ENCODE data around the gene ATG13.
"Not testable (repeated sequence)": the region's sequence is repeated elsewhere in the genome, so short reads cannot be mapped to it uniquely, and the experiment has no call there.

ATG13 gene

DNA sequence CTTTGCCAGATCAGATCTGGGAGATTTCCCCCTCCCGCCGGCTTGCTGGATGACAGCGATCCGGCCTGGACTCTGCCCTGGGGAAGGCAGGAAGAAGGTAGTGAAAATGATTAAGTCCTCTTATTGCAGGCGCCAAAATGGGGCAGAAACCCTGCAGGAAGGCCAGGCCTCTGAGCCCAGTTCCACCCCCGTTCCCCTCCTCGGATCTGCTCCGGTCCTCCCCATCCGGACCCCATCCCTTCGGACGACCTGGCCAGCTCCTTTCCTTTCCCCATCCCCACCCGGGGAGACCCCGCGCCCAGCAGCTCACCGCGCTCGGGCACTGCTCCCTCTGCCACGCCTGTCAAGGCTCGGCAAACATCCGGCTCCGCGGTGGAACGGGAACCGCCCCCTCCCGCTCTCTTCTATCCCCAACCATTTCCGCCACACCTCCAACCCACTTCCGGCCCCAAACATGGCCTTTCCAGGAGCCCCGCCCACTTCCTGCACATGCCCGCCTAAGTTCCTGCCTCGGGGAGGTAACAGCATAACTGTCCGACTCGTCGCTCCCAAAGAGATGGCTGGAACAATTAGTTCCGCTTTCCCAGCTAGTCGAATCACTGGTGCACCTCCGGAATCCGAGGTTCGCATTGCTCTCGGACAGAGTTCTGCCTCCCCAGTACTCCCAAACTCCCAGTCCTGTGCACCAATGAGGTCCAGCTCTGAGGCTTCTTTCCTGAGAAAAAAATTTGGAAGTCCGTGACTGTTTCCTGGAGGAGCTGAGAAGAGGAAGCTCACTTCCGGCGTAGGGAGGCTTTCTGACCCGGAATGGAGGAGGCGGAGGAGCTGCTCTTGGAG lies 83.1 kb downstream of the ATG13 start, which contains the start of the genes ARHGAP1 and ZNF408:
Gene ARHGAP1 (minus strand): TSS at position 379 of the 837 bp plus-strand sequence. CDS start 4,512 bp downstream, outside the sequence.
Gene ZNF408 (plus strand): TSS at position 791 of the 837 bp plus-strand sequence. CDS start 17 bp downstream, at position 808.
- peak; percentile 98 for DNase-seq

- DNase-seq: no peak
These were observed 83.8 kb downstream of the ATG13 start for GRCh38 chr11:46701078-46701654.

GRCh38 chr11:46705070-46705688 lies 87.8 kb downstream of the ATG13 start:
- no peak for DNase-seq

- DNase-seq: no peak
These were observed 89.5 kb downstream of the ATG13 start for GRCh38 chr11:46706886-46707285.

DNA sequence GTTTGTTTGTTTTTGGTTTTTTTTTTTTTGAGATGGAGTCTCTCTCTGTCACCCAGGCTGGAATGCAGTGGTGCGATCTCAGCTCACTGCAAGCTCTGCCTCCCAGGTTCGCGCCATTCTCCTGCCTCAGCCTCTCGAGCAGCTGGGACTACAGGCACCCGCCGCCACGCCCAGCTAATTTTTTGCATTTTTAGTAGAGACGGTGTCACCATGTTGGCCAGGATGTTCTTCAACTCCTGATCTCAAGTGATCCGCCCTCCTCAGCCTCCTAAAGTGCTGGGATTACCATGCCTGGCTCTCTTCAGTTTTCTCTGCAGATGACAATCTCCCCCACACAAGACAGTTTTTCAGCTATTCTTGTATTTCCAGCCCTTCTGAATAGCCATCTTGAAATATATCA lies 92.0 kb downstream of the ATG13 start:
- DNase-seq: not testable (repeated sequence)

DNA sequence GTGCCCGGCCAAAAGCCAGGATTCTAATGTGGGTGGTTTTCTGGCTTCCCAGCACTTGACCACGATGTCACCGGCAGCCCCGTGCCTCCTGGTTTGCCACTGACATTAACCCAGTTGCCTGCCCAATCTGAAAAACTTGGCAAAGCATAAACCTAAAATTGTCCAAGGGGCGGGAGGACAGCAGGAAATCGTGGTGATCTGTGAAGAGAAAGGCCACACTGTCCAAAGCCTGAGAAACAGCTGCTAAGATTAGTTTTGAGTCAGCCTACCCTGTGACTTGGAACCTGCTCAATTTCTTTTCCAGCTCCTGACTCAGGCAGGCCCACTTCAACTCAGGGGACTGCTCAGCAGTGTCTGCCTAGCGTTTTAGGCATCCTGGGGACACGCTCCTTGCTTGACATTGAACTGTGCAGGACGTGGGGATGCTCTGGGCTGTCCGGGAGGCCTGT lies 93.5 kb downstream of the ATG13 start:
- DNase-seq: no peak

- DNase-seq: no peak
These were observed 94.0 kb downstream of the ATG13 start for GRCh38 chr11:46711303-46711702.

GRCh38 chr11:46712874-46713576 lies 95.7 kb downstream of the ATG13 start:
- no peak for DNase-seq

- DNase-seq: not testable (repeated sequence)
These were observed 100.4 kb downstream of the ATG13 start for GRCh38 chr11:46717825-46718154.

GRCh38 chr11:46718155-46719019 lies 101.0 kb downstream of the ATG13 start:
- no peak for DNase-seq

DNA sequence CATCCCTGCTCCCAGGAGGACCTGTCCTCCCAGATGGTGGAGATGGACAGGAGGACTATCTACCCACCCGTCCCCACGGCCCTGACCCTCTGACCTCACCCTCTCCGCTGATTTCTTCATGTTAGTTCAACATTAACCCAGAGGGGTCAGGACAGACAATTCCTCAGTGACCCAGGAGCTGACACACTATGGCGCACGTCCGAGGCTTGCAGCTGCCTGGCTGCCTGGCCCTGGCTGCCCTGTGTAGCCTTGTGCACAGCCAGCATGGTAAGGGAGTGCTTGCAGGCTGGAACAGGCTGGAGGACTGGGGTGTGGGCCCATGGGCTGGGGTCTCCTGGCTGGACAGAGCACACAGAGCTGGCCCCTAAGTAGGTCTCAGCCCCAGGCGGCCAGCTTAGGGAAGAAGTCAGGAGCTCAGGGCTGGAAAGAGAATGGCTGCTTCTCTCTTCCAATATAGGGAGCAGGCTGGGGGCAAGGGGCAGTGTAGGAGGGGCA lies 101.7 kb downstream of the ATG13 start, which contains the start of gene F2:
Gene F2 (plus strand): TSS at position 166 of the 495 bp plus-strand sequence. CDS start 23 bp downstream, at position 189.
- DNase-seq: no peak

DNA sequence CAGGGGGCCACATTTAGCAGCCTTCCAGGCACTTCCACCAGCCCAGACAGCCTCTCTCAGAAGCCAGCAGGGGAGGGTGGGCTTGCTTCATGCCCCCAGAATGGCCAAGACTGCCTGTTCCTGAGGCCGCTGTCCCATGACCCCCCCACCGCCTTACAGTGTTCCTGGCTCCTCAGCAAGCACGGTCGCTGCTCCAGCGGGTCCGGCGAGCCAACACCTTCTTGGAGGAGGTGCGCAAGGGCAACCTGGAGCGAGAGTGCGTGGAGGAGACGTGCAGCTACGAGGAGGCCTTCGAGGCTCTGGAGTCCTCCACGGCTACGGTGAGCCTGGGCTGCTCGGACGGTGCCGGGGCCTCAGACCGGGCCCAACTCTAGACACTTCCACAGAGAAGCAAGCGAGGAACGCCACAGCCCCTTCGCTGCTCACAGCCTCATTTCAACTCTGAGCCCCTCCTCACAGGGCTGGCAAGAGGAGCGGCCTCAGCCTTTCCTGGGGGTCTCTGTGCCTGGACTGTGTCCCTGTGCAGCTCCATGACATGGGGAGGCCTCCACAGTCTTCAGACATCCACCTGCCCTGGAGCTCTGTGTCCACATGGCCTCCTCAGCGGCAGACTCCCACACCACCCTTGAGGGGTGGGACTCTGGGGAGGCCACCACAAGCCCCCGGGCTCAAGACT lies 102.3 kb downstream of the ATG13 start:
- no peak for DNase-seq

GRCh38 chr11:46721286-46721685 lies 103.9 kb downstream of the ATG13 start:
- no peak for DNase-seq

GRCh38 chr11:46722566-46723358 lies 105.4 kb downstream of the ATG13 start:
- no peak for DNase-seq

DNA sequence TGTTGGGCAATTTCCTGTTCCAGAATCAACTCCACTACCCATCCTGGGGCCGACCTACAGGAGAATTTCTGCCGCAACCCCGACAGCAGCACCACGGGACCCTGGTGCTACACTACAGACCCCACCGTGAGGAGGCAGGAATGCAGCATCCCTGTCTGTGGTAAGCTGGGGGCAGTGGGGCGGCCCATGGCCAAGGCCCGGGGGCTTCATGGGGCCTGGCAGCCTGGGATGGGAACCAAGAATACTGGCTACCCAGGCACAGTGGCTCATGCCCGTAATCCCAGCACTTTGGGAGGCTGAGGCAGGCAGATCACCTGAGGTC lies 106.0 kb downstream of the ATG13 start:
- no peak for DNase-seq

DNA sequence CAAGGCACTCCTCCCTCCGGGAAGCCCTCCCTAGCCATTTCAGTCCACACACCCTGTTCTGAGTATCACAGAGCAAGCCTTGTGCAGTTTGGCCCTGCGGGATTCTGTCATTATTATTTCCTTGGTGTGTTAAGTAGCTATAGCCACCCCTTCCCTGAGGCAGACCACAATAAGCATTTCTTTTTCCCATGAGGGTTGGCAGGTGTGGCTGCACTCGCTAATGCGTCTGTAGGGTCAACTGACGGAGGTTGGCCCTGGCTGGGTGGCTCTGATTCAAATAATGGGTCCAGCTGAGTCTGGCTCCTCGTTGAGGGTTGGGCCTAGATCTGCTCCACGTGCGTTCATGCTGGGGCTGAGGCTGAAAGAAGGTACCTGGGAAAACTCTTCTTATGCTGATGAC lies 106.7 kb downstream of the ATG13 start:
- no peak for DNase-seq
